ENCODE results near the gene ESRRG. TPM values are rescaled to one million over a fixed set of nuclear protein-coding genes. Genes with fewer than 3 reads are reported as not detected.

ESRRG gene
- total RNA-seq, 2 donors from 2014 or later, result 4.1 to 16.2 TPM

DNA sequence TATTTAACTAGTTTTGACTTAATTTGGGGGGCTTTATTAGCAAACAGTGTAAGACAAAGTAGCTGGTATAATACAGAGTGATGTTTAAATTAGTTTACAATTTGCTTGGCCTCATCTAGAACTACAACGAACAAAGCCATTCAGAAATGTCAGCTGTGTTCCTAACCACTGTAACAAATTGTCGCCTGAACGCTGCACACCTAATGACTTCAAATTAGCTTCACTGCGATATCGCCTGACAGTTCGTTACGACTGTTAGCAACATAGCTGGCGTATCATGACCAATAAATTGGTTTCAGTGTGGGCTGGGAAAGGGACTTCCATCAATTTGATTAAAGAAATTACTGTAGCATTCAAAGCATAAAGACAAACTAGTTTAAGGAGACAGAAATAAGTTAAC lies 160.1 kb downstream of the ESRRG start:
- Histone ChIP-seq H3K27ac (no peak overlapping the region), H3K9me3 (no peaks in the 10 kb centered on the region), H3K36me3 (no peaks in the 10 kb centered on the region), H3K27me3 (replicated peaks; ENCODE audit: insufficient read depth) (no peaks in the 10 kb centered on the region), H3K4me3 (no peak overlapping the region), H3K4me1 (replicated peaks) (no peaks in the 10 kb centered on the region)
- TF ChIP-seq POLR2A (IDR thresholded peaks at IDR 0.05), result no peak
- TF ChIP-seq, protein P1, sequence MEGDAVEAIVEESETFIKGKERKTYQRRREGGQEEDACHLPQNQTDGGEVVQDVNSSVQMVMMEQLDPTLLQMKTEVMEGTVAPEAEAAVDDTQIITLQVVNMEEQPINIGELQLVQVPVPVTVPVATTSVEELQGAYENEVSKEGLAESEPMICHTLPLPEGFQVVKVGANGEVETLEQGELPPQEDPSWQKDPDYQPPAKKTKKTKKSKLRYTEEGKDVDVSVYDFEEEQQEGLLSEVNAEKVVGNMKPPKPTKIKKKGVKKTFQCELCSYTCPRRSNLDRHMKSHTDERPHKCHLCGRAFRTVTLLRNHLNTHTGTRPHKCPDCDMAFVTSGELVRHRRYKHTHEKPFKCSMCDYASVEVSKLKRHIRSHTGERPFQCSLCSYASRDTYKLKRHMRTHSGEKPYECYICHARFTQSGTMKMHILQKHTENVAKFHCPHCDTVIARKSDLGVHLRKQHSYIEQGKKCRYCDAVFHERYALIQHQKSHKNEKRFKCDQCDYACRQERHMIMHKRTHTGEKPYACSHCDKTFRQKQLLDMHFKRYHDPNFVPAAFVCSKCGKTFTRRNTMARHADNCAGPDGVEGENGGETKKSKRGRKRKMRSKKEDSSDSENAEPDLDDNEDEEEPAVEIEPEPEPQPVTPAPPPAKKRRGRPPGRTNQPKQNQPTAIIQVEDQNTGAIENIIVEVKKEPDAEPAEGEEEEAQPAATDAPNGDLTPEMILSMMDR (IDR thresholded peaks at IDR 0.05), result no peak
- TF ChIP-seq POLR2AphosphoS5 (IDR thresholded peaks at IDR 0.05), result no peak
- 87% methylated on average over 8 of the region's 8 CpGs for whole genome bisulfite sequencing
- intact Hi-C loops (cut with DNase I), result no loop called here
- DNase-seq (ENCODE audit: low spot score), result no peak

DNA sequence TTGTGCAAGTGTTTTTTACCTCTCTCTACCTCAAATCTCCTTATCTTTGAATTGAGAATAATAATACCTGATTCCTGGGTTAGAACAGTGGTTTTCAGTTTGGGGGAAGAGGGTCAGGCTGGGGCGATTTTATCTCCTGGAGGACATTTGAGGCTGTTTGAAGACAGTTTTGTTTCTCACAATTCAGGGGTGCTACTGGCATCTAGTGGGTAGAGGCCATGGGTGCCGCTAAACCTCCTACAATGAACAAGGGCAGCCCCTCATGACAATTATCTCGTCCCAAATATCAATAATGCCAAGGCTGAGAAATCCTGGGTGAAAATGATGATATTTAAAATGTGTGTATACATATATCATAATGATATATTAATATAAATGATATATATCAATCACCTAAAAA lies 160.8 kb downstream of the ESRRG start:
- no peaks in the 10 kb centered on the region for H3K4me1 ChIP-seq (replicated peaks)
- H3K9me3 ChIP-seq, result no peaks in the 10 kb centered on the region
- H3K27me3 ChIP-seq (replicated peaks; ENCODE audit: insufficient read depth), result no peaks in the 10 kb centered on the region
- no peak for DNase-seq (ENCODE audit: low spot score)
- H3K4me3 ChIP-seq, result no peak overlapping the region
- TF ChIP-seq POLR2AphosphoS5 (IDR thresholded peaks at IDR 0.05) (no peak), POLR2A (IDR thresholded peaks at IDR 0.05) (no peak)
- TF ChIP-seq, protein P1 (IDR thresholded peaks at IDR 0.05), result no peak
- no peak overlapping the region for H3K27ac ChIP-seq
- H3K36me3 ChIP-seq, result no peaks in the 10 kb centered on the region
- intact Hi-C loops (cut with DNase I), result no loop called here
- 72% methylated on average over 3 of the region's 3 CpGs for WGBS

DNA sequence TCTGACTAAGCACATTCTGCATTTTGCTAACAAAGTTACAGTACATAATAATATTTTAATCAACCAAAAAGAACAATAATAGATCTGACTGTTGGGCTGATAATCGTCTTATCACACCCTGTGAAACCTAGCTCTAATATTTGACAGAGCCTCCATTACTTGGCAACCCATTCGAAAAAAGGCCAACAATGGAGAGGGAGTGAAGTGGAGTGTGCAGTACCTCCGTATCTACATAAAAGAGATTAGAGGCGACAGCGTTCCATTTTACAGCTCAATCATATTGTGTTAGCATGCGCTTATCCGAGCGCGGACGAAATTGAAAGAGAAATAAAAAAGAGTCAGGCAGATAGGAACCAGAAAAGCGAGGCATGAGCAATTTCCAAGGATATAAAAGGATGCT lies 162.7 kb downstream of the ESRRG start:
- 81% methylated on average over 11 of the region's 11 CpGs for WGBS
- TF ChIP-seq, protein P1 (IDR thresholded peaks at IDR 0.05), result no peak
- TF ChIP-seq POLR2AphosphoS5 (IDR thresholded peaks at IDR 0.05) (no peak), POLR2A (IDR thresholded peaks at IDR 0.05) (no peak)

DNA sequence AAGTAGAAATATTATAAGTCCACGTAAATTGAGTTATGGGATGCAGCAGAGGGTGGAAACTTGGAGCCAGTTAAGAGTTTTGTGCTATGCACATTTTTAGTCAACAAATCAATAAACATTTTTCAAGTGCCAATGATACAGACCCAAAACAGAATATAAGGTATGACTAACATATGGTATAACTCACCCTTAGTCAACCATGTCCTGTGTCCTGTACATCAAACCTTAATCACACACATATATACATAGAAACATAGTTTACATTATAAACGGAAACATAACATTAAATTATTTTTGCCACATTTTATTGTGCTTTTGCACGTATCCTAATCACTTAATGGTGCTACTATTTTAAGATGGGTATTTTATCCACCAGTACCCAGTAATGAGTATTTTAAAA lies 163.9 kb downstream of the ESRRG start:
- no peaks in the 10 kb centered on the region for H3K27me3 ChIP-seq (replicated peaks; ENCODE audit: insufficient read depth)
- no peaks in the 10 kb centered on the region for H3K4me1 ChIP-seq (replicated peaks)
- TF ChIP-seq POLR2AphosphoS5 (IDR thresholded peaks at IDR 0.05), result no peak
- no peak for TF ChIP-seq POLR2A (IDR thresholded peaks at IDR 0.05)
- TF ChIP-seq, protein P1 (IDR thresholded peaks at IDR 0.05), result no peak
- DNase-seq (ENCODE audit: low spot score), result no peak
- H3K9me3 ChIP-seq, result no peaks in the 10 kb centered on the region
- intact Hi-C loops (cut with DNase I), result no loop called here
- whole genome bisulfite sequencing, result 69% methylated on average over 3 of the region's 3 CpGs
- no peak overlapping the region for H3K4me3 ChIP-seq
- H3K27ac ChIP-seq, result no peak overlapping the region
- no peaks in the 10 kb centered on the region for H3K36me3 ChIP-seq

More for the DNA sequence above, 162.7 kb downstream of the ESRRG start:
- Histone ChIP-seq H3K27ac (no peak overlapping the region), H3K4me3 (no peak overlapping the region), H3K4me1 (replicated peaks) (no peaks in the 10 kb centered on the region), H3K9me3 (no peaks in the 10 kb centered on the region), H3K27me3 (replicated peaks; ENCODE audit: insufficient read depth) (no peaks in the 10 kb centered on the region), H3K36me3 (no peaks in the 10 kb centered on the region)
- DNase-seq (ENCODE audit: low spot score), result no peak
- intact Hi-C loops (cut with DNase I), result no loop called here

DNA sequence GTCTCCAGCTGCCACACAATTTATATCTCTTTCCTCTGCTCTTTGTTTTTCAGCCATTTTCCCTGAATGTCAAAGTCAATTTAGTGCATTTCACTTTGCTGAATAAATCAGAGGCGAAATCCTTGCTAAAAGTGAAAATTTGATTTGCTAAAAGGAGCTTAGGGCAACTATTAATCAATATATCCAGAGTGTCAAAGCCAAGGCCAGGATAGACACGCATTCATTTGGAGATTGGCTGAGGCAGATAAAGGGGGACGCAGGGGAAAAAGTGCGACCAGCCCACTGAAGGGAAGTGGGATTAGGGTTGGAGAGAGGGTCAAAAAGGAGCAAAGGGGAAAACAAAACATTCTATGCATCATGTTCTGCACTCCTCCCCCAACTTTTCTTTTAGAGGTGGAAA lies 167.6 kb downstream of the ESRRG start:
- no peaks in the 10 kb centered on the region for H3K4me1 ChIP-seq (replicated peaks)

More for the DNA sequence above, 167.6 kb downstream of the ESRRG start:
- DNase-seq (ENCODE audit: low spot score), result no peak
- TF ChIP-seq POLR2AphosphoS5 (IDR thresholded peaks at IDR 0.05) (no peak), POLR2A (IDR thresholded peaks at IDR 0.05) (no peak)
- TF ChIP-seq, protein P1 (IDR thresholded peaks at IDR 0.05), result no peak
- 91% methylated on average over 4 of the region's 4 CpGs for WGBS
- Histone ChIP-seq H3K9me3 (no peaks in the 10 kb centered on the region), H3K27ac (no peak overlapping the region), H3K27me3 (replicated peaks; ENCODE audit: insufficient read depth) (no peaks in the 10 kb centered on the region), H3K4me3 (no peak overlapping the region), H3K36me3 (no peaks in the 10 kb centered on the region)
- intact Hi-C loops (cut with DNase I), result no loop called here
